HCT116 (cell line): ENCODE results near the gene TMEM222. TPM values are rescaled to one million over a fixed set of nuclear protein-coding genes. Genes with fewer than 3 reads are reported as not detected.

ENCODE experiments used
- ATAC-seq: fragments of 200-7000 bp; cut with Tn5 transposase; 2 replicates; pipeline ENCODE4 v1.9.1; 2020; ENCODE audit warnings: mild to moderate bottlenecking, moderate library complexity
- BruUV-seq: library from RNA; stranded (reverse); fragments of 400-500 nt; replicated peaks from 2 replicates; lab custom pipeline; 2021; lab: Mats Ljungman, UMichigan
- CTCF ChIA-PET: fragments of 300-600 bp; sonication (Branson Sonifier 250); formaldehyde crosslinking; loops from one replicate; lab custom pipeline; 2021; ENCODE audit warnings: antibody characterized with exemption; lab: Charles Lee
- POLR2A ChIA-PET: fragments of 300-600, 350-600 bp; sonication (Branson Sonifier 250); formaldehyde crosslinking; loops from one replicate; lab custom pipeline; 2021; ENCODE audit warnings: antibody characterized with exemption; lab: Charles Lee
- RAD21 ChIA-PET, 2 experiments: fragments of 300-600 bp; sonication (Branson Sonifier 250); formaldehyde crosslinking; loops; one replicate each; lab custom pipeline; 2023; ENCODE audit warnings: low total read pairs in 2 of 2; ENCODE audit not compliant: uncharacterized antibody in 2 of 2, unreplicated experiment in 2 of 2, low non-redundant PET in 1 of 2; lab: Charles Lee
- DNase-seq: peaks from one replicate; pipeline ENCODE4 v3.0.0-alpha.2; 2010; ENCODE audit warnings: low read depth, low spot score
- H2AFZ ChIP-seq: fragments of 200-600 bp; shearing (Covaris generic), sonication (generic); 2 replicates; pipeline ENCODE4 v1.6.1; 2017; ENCODE audit warnings: low read depth, mixed run types, mixed read lengths, antibody characterized with exemption, low read length; ENCODE audit not compliant: poor library complexity, severe bottlenecking
- H3K27ac ChIP-seq: 2 replicates; pipeline ENCODE4 v1.5.1; 2012; ENCODE audit warnings: low read depth, low read length
- H3K27me3 ChIP-seq: fragments of 200-600 bp; sonication (generic); 2 replicates; pipeline ENCODE4 v1.6.1; 2016; ENCODE audit warnings: mixed run types, low read length, mixed read lengths; ENCODE audit not compliant: insufficient read depth
- H3K36me3 ChIP-seq, 2 experiments: fragments of 200-500 bp in 1 of 2; fragments of 200-600 bp in 1 of 2; sonication (Bioruptor generic) in 1 of 2; sonication (generic) in 1 of 2; 2 replicates each; pipeline versions ENCODE4 v1.5.1 to v1.6.1; 2014 to 2016; ENCODE audit warnings: low read length in 2 of 2, inconsistent platforms in 1 of 2, mixed read lengths in 1 of 2, mixed run types in 1 of 2; ENCODE audit not compliant: insufficient read depth in 2 of 2, control insufficient read depth in 1 of 2
- H3K4me1 ChIP-seq, 2 experiments: fragments of 200-600 bp in 1 of 2; sonication (generic) in 1 of 2; 2 replicates each; pipeline versions ENCODE4 v1.5.1 to v1.6.1; 2012 to 2017; ENCODE audit warnings: low read length in 2 of 2, inconsistent platforms in 1 of 2, mild to moderate bottlenecking in 1 of 2, mixed read lengths in 1 of 2, mixed run types in 1 of 2, moderate library complexity in 1 of 2; ENCODE audit not compliant: insufficient read depth in 2 of 2, control insufficient read depth in 1 of 2
- H3K4me2 ChIP-seq: fragments of 200-600 bp; sonication (generic); 2 replicates; pipeline ENCODE4 v1.6.1; 2017; ENCODE audit warnings: mixed run types, low read length, mixed read lengths
- H3K4me3 ChIP-seq, 2 experiments: fragments of 200-600 bp in 1 of 2; sonication (generic) in 1 of 2; replicated peaks in 1 of 2; 2 replicates each; pipeline ENCODE4 v1.5.1; 2011 to 2016; ENCODE audit warnings: low read length in 2 of 2, control low read depth in 1 of 2, low read depth in 1 of 2, mild to moderate bottlenecking in 1 of 2, mixed read lengths in 1 of 2, mixed run types in 1 of 2
- H3K79me2 ChIP-seq: fragments of 200-600 bp; sonication (generic); 2 replicates; pipeline ENCODE4 v1.6.1; 2017; ENCODE audit warnings: mild to moderate bottlenecking, mixed run types, low read length, moderate library complexity, mixed read lengths; ENCODE audit not compliant: insufficient read depth
- H3K9ac ChIP-seq: fragments of 200-600 bp; sonication (generic); 2 replicates; pipeline ENCODE4 v1.6.1; 2016; ENCODE audit warnings: low read length, mixed read lengths
- H3K9me2 ChIP-seq: fragments of 200-600 bp; sonication (generic), shearing (Covaris generic); 2 replicates; pipeline ENCODE4 v1.6.1; 2017; ENCODE audit warnings: mixed run types, mild to moderate bottlenecking, moderate library complexity; ENCODE audit not compliant: insufficient read depth
- H3K9me3 ChIP-seq, 2 experiments: fragments of 200-500 bp in 1 of 2; fragments of 200-600 bp in 1 of 2; sonication (Bioruptor generic) in 1 of 2; sonication (generic) in 1 of 2; 2 replicates each; pipeline ENCODE4 v1.6.1; 2014 to 2017; ENCODE audit warnings: low read length in 2 of 2, mixed read lengths in 2 of 2, inconsistent platforms in 1 of 2, low read depth in 1 of 2, mild to moderate bottlenecking in 1 of 2, mixed run types in 1 of 2, moderate library complexity in 1 of 2; ENCODE audit not compliant: control insufficient read depth in 1 of 2, insufficient read depth in 1 of 2
- H4K20me1 ChIP-seq: fragments of 200-600 bp; sonication (generic), shearing (Covaris generic); 2 replicates; pipeline ENCODE4 v1.6.1; 2017; ENCODE audit warnings: mixed run types, mild to moderate bottlenecking, moderate library complexity; ENCODE audit not compliant: insufficient read depth
- CTCF ChIP-seq, 3 experiments: fragments of 200-600 bp in 1 of 3; sonication (generic) in 1 of 3; IDR thresholded peaks in 2 of 3; conservative IDR thresholded peaks in 1 of 3; 2 replicates each; pipeline ENCODE4 v1.5.1; 2012 to 2017; ENCODE audit warnings: low read depth in 2 of 3, low read length in 2 of 3, antibody characterized with exemption in 1 of 3, borderline replicate concordance in 1 of 3, control low read depth in 1 of 3, mild to moderate bottlenecking in 1 of 3, mixed read lengths in 1 of 3, mixed run types in 1 of 3, moderate library complexity in 1 of 3; ENCODE audit not compliant: insufficient read depth in 1 of 3
- EZH2phosphoT487 ChIP-seq: fragments of 200-600 bp; IDR thresholded peaks from 2 replicates; pipeline ENCODE4 v1.6.1; 2018; ENCODE audit warnings: antibody characterized with exemption, borderline replicate concordance
- intact Hi-C: fragments of 100-400 bp; cut with micrococcal nuclease; formaldehyde crosslinking; loops from 2 replicates; pipeline ENCODE4 v1.10.0; 2022
- total RNA-seq: library from RNA; stranded (reverse); gene quantifications from one replicate; pipeline ENCODE4 v1.2.1, GENCODE V29; 2021; ENCODE audit not compliant: unreplicated experiment

Gene TMEM222
- total RNA-seq, 1 experiment from 2014 or later = 32.8 TPM

- Histone ChIP-seq H3K9me3 (no peaks in the 10 kb centered on the region), H3K4me3 (no peak overlapping the region), H3K4me2 (no peak overlapping the region), H3K27me3 (no peaks in the 10 kb centered on the region), H3K9ac (no peak overlapping the region), H3K27ac (peak overlapping the region; percentile 39; the same call in 1 of the 2 replicates), H3K79me2 (no peaks in the 10 kb centered on the region), H3K36me3 (peaks cover 0 to 7% of the 10 kb centered on the region in 2 experiments; a peak in 1 of 4 replicates), H2AFZ (no peak overlapping the region), H3K4me1 (peaks cover 7 to 11% of the 10 kb centered on the region in 2 experiments; a peak in 3 of 4 replicates), H3K9me2 (no peaks in the 10 kb centered on the region), H4K20me1 (no peaks in the 10 kb centered on the region)
- TF ChIP-seq CTCF (IDR thresholded peaks at IDR 0.05 in 2 of 3, conservative IDR thresholded peaks at IDR 0.05 in 1 of 3; ENCODE audit: borderline replicate concordance in 1 of 3, insufficient read depth in 1 of 3, low read depth in 2 of 3, low read length in 2 of 3) (peak in 1 of 3 experiments; percentile 11; a peak in 1 of 6 replicates), EZH2phosphoT487 (no peak)
- intact Hi-C loops = loop anchor here (1.0 kb wide), 1 partner anchor 32 kb away; no protein-coding TSS in a partner anchor
- ATAC-seq = peak; percentile 52
- ChIA-PET CTCF (interaction anchor here (1.0 to 2.5 kb wide), 6 partner anchors 8 to 313 kb away, joined by 3 to 25 read pairs (median 5); partner anchors contain the start of genes MAP3K6 and SYTL1), RAD21 (interaction anchor here (0.6 to 1.5 kb wide), 3 partner anchors 12 to 39 kb away, joined by 3 to 4 read pairs (median 3); no protein-coding TSS in a partner anchor), POLR2A (interaction anchor here (1.5 kb wide), 1 partner anchor 9 kb away, joined by 3 read pairs; no protein-coding TSS in a partner anchor)
- no TSS peak for BruUV-seq
- DNase-seq = no peak
Measured at GRCh38 chr1:27356619-27357280, 34.8 kb downstream of the TMEM222 start.
